Suprapubic skin (tissue), 3 donors: ENCODE data around the gene MSMP.

Experiments
- POLR2A ChIP-seq, 2 donors: fragments of 450-650 bp; IDR thresholded peaks; one replicate each; pipeline ENCODE4 v1.6.1; 2017; ENCODE audit warnings: antibody characterized with exemption in 2 of 2, mild to moderate bottlenecking in 2 of 2, moderate library complexity in 2 of 2
- TF ChIP-seq, protein P1 (sequence below), 2 donors: fragments of 200-600 bp in 1 of 2; fragments of 450-650 bp in 1 of 2; sonication (generic) in 1 of 2; IDR thresholded peaks; one replicate each; pipeline ENCODE4 v1.5.1; 2016 to 2019; ENCODE audit warnings: antibody characterized with exemption in 2 of 2, mild to moderate bottlenecking in 1 of 2, moderate library complexity in 1 of 2

DNA sequence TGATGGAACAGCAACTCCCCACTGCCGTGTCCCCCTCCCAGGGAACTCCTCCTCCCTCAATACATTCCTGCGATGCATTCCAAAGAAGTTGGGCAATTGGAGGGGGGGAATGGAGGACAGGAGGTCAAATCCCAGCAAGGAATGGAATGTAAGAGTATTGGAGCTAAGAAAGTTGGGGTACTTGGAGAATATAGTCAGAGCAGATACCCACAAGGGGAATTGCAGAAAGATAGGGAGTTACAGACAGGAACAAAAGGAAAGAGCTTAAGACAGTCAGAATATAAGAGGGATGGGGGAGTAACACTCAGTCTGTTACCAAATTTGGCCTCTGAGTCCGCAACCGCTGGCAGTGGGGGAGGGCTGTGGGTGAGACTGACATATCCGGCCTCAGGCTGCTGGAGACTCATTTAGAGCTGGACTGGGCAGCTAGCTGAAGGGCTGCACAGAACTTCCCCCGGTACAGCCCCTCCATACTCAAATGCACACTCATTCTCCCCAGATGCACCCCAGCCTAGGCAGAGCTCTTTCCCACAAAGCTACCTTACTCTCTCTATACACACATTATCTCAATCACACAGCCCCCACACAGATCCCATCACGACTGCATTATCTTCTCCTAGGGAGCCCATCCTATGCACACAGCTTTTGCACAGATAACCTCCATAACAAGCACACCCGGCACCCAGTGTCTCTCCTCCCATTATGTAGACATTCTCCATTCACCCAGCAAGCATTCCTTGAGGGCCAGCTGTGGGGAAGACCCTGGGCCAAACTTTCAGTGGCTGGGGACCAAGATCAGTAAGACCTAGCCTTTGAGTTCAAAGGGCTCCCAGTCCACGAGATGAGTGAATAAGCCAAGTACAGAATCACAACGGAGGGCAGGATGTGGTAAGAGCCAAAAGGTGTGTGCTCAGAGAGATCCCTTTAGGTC, 25.8 kb downstream of the MSMP start:
- TF ChIP-seq POLR2A (IDR thresholded peaks at IDR 0.05): no peak
- TF ChIP-seq, protein P1, sequence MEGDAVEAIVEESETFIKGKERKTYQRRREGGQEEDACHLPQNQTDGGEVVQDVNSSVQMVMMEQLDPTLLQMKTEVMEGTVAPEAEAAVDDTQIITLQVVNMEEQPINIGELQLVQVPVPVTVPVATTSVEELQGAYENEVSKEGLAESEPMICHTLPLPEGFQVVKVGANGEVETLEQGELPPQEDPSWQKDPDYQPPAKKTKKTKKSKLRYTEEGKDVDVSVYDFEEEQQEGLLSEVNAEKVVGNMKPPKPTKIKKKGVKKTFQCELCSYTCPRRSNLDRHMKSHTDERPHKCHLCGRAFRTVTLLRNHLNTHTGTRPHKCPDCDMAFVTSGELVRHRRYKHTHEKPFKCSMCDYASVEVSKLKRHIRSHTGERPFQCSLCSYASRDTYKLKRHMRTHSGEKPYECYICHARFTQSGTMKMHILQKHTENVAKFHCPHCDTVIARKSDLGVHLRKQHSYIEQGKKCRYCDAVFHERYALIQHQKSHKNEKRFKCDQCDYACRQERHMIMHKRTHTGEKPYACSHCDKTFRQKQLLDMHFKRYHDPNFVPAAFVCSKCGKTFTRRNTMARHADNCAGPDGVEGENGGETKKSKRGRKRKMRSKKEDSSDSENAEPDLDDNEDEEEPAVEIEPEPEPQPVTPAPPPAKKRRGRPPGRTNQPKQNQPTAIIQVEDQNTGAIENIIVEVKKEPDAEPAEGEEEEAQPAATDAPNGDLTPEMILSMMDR (IDR thresholded peaks at IDR 0.05): no peak
